Colonic mucosa (tissue), 4 donors: Measurements from ENCODE around the gene TMEM266. TPM values are rescaled to one million over a fixed set of nuclear protein-coding genes. Genes with fewer than 3 reads are reported as not detected.

Experiments used
- DNase-seq: peaks from one replicate; pipeline ENCODE4 v3.0.0-alpha.2; 2020
- H3K27ac ChIP-seq: fragments of 200-600 bp; one replicate; pipeline ENCODE4 v1.8.0; 2021
- H3K27me3 ChIP-seq: fragments of 200-600 bp; one replicate; pipeline ENCODE4 v1.8.0; 2021
- H3K36me3 ChIP-seq: fragments of 200-600 bp; one replicate; pipeline ENCODE4 v1.8.0; 2021
- H3K4me1 ChIP-seq: fragments of 200-600 bp; one replicate; pipeline ENCODE4 v1.8.0; 2021; ENCODE audit warnings: mild to moderate bottlenecking
- H3K4me3 ChIP-seq: fragments of 200-600 bp; one replicate; pipeline ENCODE4 v1.8.0; 2021
- H3K9ac ChIP-seq, 2 donors: one replicate each; pipeline ENCODE4 v1.7.0; 2013; ENCODE audit warnings: control low read depth in 2 of 2, low read depth in 2 of 2, low read length in 2 of 2
- H3K9me3 ChIP-seq: fragments of 200-600 bp; one replicate; pipeline ENCODE4 v1.8.0; 2021
- CTCF ChIP-seq: fragments of 200-600 bp; IDR thresholded peaks from one replicate; pipeline ENCODE4 v1.8.0; 2022; ENCODE audit warnings: antibody characterized with exemption, mild to moderate bottlenecking
- intact Hi-C: fragments of 100-400 bp; cut with DNase I; formaldehyde crosslinking; loops from one replicate; pipeline ENCODE4 v1.14.1; 2022
- total RNA-seq, 2 donors: library from RNA; stranded (reverse); fragmentation: NEBNext Ultra II Directional in 1 of 2; extraction: Animal tissue kit (Norgen Biotek cat#: 25700) in 1 of 2; gene quantifications; one replicate each; pipeline ENCODE4 v1.2.1, GENCODE V29; 2021
- donor health status: healthy.
- donor health status: DM: no; HTN: no; CAD: no.
- donor health status: DM: no; HTN: no; CAD: no.

Gene TMEM266
- total RNA-seq, 2 donors from 2014 or later, result not detected

DNA sequence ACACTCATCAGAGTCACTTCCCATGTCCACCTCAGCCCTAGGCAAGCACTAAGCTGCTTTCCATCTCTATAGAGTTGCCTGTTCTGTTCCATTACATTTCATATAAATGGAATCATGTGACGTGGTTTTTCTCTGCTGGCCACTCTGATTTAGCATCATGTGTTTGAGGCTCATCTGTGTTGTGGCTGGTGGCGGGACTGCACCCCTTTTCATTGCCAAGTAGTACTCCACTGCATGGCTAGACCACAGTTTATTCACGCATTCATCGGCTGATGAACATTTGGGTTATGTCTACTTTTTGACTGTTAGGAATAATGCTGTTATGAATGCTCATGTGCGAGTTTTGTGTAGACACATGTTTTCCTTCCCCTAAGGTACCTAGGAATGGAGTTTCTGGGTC is 114.9 kb downstream of the TMEM266 start:
- intact Hi-C loops, result no loop called here
- no peak for DNase-seq
- H3K9me3 ChIP-seq, result no peaks in the 10 kb centered on the region
- no peak overlapping the region for H3K27ac ChIP-seq
- no peaks in the 10 kb centered on the region for H3K27me3 ChIP-seq
- no peak overlapping the region for H3K9ac ChIP-seq
- no peak for TF ChIP-seq CTCF
- H3K36me3 ChIP-seq, result no peaks in the 10 kb centered on the region
- H3K4me3 ChIP-seq, result no peak overlapping the region
- H3K4me1 ChIP-seq, result no peaks in the 10 kb centered on the region

DNA sequence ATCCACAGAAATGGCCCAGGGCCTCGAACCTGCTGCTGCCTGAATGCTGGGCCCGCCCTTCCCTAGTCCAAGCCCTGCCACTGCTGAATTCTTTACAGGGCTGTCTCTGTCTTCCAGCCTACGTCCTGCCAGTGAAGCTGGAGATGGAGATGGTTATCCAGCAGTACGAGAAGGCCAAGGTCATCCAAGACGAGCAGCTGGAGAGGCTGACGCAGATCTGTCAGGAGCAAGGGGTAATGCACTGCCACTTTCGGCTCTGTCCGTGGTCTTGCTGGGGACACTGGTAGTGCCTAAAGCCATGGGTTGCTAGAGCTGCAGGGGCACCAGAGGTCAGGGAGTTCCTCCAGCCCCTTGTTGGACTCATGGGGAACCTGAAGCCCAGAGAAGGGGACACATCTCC is 115.7 kb downstream of the TMEM266 start:
- H3K4me3 ChIP-seq, result no peak overlapping the region
- H3K4me1 ChIP-seq, result no peaks in the 10 kb centered on the region
- no peak for TF ChIP-seq CTCF
- H3K9me3 ChIP-seq, result no peaks in the 10 kb centered on the region
- H3K36me3 ChIP-seq, result no peaks in the 10 kb centered on the region
- no peak overlapping the region for H3K9ac ChIP-seq
- intact Hi-C loops, result no loop called here
- no peak for DNase-seq
- no peaks in the 10 kb centered on the region for H3K27me3 ChIP-seq
- H3K27ac ChIP-seq, result no peak overlapping the region

DNA sequence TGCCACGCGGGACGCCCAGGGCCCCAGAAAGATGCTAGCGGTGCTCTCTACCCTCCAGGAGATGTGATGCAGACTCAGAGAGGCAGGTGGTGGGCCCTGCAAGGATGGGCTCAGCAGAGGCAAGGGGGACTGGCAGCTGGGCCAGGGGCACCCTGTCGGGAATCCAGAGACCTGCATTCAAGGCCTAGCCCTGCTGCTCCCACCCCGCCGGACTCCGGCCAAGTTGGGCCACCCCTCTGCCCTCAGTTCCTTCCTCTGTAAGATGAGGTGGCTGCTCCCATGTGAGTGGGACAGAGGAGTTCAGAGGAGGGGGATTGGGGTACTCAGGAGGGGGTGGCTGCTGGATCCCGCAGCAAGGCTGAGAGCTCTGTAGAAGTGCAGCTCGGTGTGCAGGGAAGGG is 116.3 kb downstream of the TMEM266 start:
- DNase-seq, result no peak
- intact Hi-C loops, result no loop called here
- H3K4me1 ChIP-seq, result no peaks in the 10 kb centered on the region
- no peak for TF ChIP-seq CTCF
- no peak overlapping the region for H3K4me3 ChIP-seq
- H3K27me3 ChIP-seq, result no peaks in the 10 kb centered on the region
- no peak overlapping the region for H3K9ac ChIP-seq
- no peak overlapping the region for H3K27ac ChIP-seq
- no peaks in the 10 kb centered on the region for H3K36me3 ChIP-seq
- no peaks in the 10 kb centered on the region for H3K9me3 ChIP-seq

- DNase-seq, result no peak
- intact Hi-C loops, result no loop called here
- no peak for TF ChIP-seq CTCF
- no peaks in the 10 kb centered on the region for H3K27me3 ChIP-seq
- H3K4me1 ChIP-seq, result no peaks in the 10 kb centered on the region
- H3K9ac ChIP-seq, result no peak overlapping the region
- H3K4me3 ChIP-seq, result no peak overlapping the region
- no peaks in the 10 kb centered on the region for H3K36me3 ChIP-seq
- no peak overlapping the region for H3K27ac ChIP-seq
- no peaks in the 10 kb centered on the region for H3K9me3 ChIP-seq
Measured at GRCh38 chr15:76176487-76177085, 116.8 kb downstream of the TMEM266 start.

DNA sequence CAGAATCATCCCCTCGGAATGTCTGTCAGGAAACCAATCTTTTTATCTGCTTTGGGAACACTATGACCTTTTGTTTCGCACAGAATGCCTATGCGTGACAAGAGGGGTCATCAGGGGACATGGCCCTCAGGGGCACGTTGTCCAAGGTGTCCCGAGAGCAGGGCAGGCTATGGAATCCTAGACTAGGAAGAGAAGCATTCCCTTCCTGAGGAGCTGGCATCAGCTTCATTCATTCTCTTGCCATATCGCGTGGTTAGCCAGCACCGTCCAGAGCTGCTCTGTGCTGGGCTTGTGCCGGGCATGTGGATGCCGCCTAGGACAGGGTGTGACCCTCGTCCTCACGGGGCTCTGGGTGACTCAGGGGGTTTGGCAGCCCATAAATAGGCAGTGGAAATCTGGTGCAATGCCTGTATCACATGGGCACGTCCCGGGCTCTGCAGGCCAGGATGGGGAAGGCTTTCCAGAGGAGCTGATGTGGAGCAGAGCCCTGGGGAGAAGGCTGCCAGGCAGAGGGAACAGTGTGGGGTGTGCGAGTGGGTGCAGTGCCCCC is 117.8 kb downstream of the TMEM266 start:
- Histone ChIP-seq H3K4me3 (no peak overlapping the region), H3K9ac (no peak overlapping the region), H3K4me1 (no peaks in the 10 kb centered on the region), H3K27me3 (no peaks in the 10 kb centered on the region), H3K27ac (no peak overlapping the region), H3K9me3 (no peaks in the 10 kb centered on the region), H3K36me3 (no peaks in the 10 kb centered on the region)
- DNase-seq, result no peak
- intact Hi-C loops, result no loop called here
- no peak for TF ChIP-seq CTCF
